C4-2B (cell line): Measurements from ENCODE around the gene AXIN1.

Experiments
- ZFX ChIP-seq: fragments of 450-650 bp; IDR thresholded peaks from 2 replicates; pipeline ENCODE4 v1.6.1; 2017
- TF ChIP-seq, protein P1 (sequence below): fragments of 450-650 bp; conservative IDR thresholded peaks from 2 replicates; pipeline ENCODE4 v1.5.1; 2017; ENCODE audit warnings: mild to moderate bottlenecking

DNA sequence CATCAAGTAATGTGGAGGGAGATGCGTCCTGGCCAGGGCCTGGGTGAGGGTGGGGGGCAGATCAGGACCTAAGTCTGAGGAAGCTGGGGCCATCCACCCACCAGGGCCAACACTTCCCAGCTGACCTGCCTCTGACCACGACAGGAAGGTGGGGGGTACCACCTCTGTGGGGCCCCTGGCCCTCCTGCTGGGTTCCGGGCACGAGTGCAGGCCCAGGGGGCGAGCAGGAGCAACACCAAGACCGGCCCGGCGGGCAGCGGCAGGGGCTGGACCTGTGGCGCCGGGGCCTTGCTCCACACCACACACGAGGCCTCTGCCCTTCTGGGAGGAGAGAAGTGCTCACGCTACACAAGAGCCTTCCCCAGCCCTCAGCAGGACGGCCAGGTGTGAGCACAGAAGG is 56.2 kb downstream of the AXIN1 start:
- TF ChIP-seq, protein P1, sequence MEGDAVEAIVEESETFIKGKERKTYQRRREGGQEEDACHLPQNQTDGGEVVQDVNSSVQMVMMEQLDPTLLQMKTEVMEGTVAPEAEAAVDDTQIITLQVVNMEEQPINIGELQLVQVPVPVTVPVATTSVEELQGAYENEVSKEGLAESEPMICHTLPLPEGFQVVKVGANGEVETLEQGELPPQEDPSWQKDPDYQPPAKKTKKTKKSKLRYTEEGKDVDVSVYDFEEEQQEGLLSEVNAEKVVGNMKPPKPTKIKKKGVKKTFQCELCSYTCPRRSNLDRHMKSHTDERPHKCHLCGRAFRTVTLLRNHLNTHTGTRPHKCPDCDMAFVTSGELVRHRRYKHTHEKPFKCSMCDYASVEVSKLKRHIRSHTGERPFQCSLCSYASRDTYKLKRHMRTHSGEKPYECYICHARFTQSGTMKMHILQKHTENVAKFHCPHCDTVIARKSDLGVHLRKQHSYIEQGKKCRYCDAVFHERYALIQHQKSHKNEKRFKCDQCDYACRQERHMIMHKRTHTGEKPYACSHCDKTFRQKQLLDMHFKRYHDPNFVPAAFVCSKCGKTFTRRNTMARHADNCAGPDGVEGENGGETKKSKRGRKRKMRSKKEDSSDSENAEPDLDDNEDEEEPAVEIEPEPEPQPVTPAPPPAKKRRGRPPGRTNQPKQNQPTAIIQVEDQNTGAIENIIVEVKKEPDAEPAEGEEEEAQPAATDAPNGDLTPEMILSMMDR: no peak
- no peak for TF ChIP-seq ZFX
